Measurements from ENCODE around the gene OLIG2. TPM values are rescaled to one million over a fixed set of nuclear protein-coding genes. Genes with fewer than 3 reads are reported as not detected.

OLIG2 gene
- total and polyA plus RNA-seq, 9 donors = 0.04 TPM; not detected in 8

GRCh38 chr21:33041981-33042380 is 16.2 kb downstream of the OLIG2 start:
- Histone ChIP-seq H3K36me3 (ENCODE audit: control insufficient read depth, insufficient read depth, low read length) (no peaks in the 10 kb centered on the region), H3K4me3 (ENCODE audit: low read length) (no peak overlapping the region), H3K27ac (ENCODE audit: low read length) (no peak overlapping the region), H3K27me3 (ENCODE audit: control insufficient read depth, insufficient read depth, low read length) (peaks cover 26% of the 10 kb centered on the region), H3K9me3 (replicated peaks; ENCODE audit: control insufficient read depth, low read depth, low read length) (no peaks in the 10 kb centered on the region), H3K4me1 (ENCODE audit: control insufficient read depth, insufficient read depth, low read length) (no peaks in the 10 kb centered on the region)
- no CpG with 5 or more reads among the region's 2 CpGs for WGBS (ENCODE audit: insufficient coverage)
- DNase-seq = no peak

DNA sequence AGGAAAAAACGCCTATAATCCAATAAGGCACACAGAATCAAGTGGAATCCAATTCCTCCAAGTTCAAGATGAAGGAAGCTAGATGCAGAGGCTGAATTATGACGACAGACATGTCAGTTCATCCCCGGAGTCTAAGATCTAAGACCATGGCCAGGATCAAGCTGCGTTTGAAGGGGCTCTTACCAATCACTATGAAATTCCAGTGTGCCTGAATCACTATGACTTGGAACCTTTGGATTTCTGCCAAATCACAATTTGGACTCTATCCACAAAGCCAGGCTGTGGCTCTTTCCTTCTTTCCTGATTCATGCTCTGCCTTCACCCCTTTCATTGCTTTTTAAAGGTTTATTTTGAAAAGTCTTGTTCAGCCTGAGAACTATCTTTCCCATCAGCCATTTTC is 17.1 kb downstream of the OLIG2 start:
- WGBS (ENCODE audit: insufficient coverage) = 41% methylated on average over 3 of the region's 4 CpGs
- Histone ChIP-seq H3K27ac (ENCODE audit: low read length) (no peak overlapping the region), H3K27me3 (ENCODE audit: control insufficient read depth, insufficient read depth, low read length) (peaks cover 21% of the 10 kb centered on the region), H3K9me3 (replicated peaks; ENCODE audit: control insufficient read depth, low read depth, low read length) (no peaks in the 10 kb centered on the region), H3K4me3 (ENCODE audit: low read length) (no peak overlapping the region), H3K4me1 (ENCODE audit: control insufficient read depth, insufficient read depth, low read length) (no peaks in the 10 kb centered on the region), H3K36me3 (ENCODE audit: control insufficient read depth, insufficient read depth, low read length) (no peaks in the 10 kb centered on the region)
- no peak for DNase-seq

DNA sequence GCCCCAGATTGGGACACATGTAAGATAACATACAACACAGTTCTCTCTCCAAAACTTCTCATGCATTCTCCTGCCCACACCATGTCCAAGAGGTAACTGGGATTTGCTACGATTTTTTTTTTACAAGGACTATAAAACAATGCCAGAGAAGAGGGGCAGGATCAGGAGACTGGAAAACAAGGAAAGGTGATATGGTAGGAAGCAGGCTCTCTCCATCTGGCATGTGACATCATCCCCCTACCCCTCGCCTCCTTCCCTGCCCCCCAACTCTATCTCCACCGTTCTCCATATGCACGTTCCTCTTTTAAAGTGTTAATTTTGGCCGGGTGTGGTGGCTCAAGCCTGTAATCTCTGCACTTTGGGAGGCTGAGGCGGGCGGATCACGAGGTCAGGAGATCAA is 20.7 kb downstream of the OLIG2 start:
- Histone ChIP-seq H3K36me3 (ENCODE audit: control insufficient read depth, insufficient read depth, low read length) (no peaks in the 10 kb centered on the region), H3K4me3 (ENCODE audit: low read length) (no peak overlapping the region), H3K9me3 (replicated peaks; ENCODE audit: control insufficient read depth, low read depth, low read length) (no peaks in the 10 kb centered on the region), H3K4me1 (ENCODE audit: control insufficient read depth, insufficient read depth, low read length) (no peaks in the 10 kb centered on the region), H3K27ac (ENCODE audit: low read length) (no peak overlapping the region), H3K27me3 (ENCODE audit: control insufficient read depth, insufficient read depth, low read length) (peaks cover 36% of the 10 kb centered on the region)
- DNase-seq = no peak
- no CpG with 5 or more reads among the region's 8 CpGs for WGBS (ENCODE audit: insufficient coverage)

- 78% methylated on average over 4 of the region's 5 CpGs for WGBS (ENCODE audit: insufficient coverage)
Measured at GRCh38 chr21:33047231-33047630, 21.5 kb downstream of the OLIG2 start.

GRCh38 chr21:33051925-33052324 is 26.2 kb downstream of the OLIG2 start:
- Histone ChIP-seq H3K27ac (ENCODE audit: low read length) (no peak overlapping the region), H3K9me3 (replicated peaks; ENCODE audit: control insufficient read depth, low read depth, low read length) (no peaks in the 10 kb centered on the region), H3K36me3 (ENCODE audit: control insufficient read depth, insufficient read depth, low read length) (no peaks in the 10 kb centered on the region), H3K4me3 (ENCODE audit: low read length) (no peak overlapping the region), H3K27me3 (ENCODE audit: control insufficient read depth, insufficient read depth, low read length) (peaks cover 27% of the 10 kb centered on the region), H3K4me1 (ENCODE audit: control insufficient read depth, insufficient read depth, low read length) (no peaks in the 10 kb centered on the region)
- DNase-seq = no peak
- WGBS (ENCODE audit: insufficient coverage) = 78% methylated on average over 12 of the region's 16 CpGs

More at GRCh38 chr21:33047231-33047630, 21.5 kb downstream of the OLIG2 start:
- H3K4me1 ChIP-seq (ENCODE audit: control insufficient read depth, insufficient read depth, low read length) = no peaks in the 10 kb centered on the region
- no peak overlapping the region for H3K27ac ChIP-seq (ENCODE audit: low read length)
- no peaks in the 10 kb centered on the region for H3K36me3 ChIP-seq (ENCODE audit: control insufficient read depth, insufficient read depth, low read length)
- DNase-seq = no peak
- H3K9me3 ChIP-seq (replicated peaks; ENCODE audit: control insufficient read depth, low read depth, low read length) = no peaks in the 10 kb centered on the region
- peaks cover 38% of the 10 kb centered on the region for H3K27me3 ChIP-seq (ENCODE audit: control insufficient read depth, insufficient read depth, low read length)
- no peak overlapping the region for H3K4me3 ChIP-seq (ENCODE audit: low read length)

GRCh38 chr21:33053951-33054350 is 28.2 kb downstream of the OLIG2 start:
- Histone ChIP-seq H3K27ac (ENCODE audit: low read length) (no peak overlapping the region), H3K4me3 (ENCODE audit: low read length) (no peak overlapping the region), H3K27me3 (ENCODE audit: control insufficient read depth, insufficient read depth, low read length) (peaks cover 18% of the 10 kb centered on the region), H3K9me3 (replicated peaks; ENCODE audit: control insufficient read depth, low read depth, low read length) (no peaks in the 10 kb centered on the region), H3K4me1 (ENCODE audit: control insufficient read depth, insufficient read depth, low read length) (peaks cover 16% of the 10 kb centered on the region), H3K36me3 (ENCODE audit: control insufficient read depth, insufficient read depth, low read length) (no peaks in the 10 kb centered on the region)
- DNase-seq = no peak

DNA sequence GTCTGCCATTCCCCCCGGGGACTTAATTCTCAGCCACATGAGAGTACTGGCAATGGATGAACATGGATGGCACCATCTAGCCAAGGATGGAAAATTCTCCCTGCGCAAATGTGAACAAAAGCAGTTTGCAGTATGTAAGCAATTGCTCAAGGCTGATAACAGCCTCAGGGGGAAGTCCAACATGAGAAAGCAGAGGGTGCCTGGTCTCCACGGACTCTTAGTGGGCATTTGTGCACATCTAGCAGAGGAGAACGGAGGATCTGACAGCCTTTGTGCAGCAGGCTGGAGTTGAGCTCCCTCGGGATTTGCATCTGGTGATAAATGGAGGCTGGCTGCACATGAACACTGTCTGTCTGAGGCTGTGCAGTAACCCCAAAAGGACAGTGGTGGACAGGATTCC is 30.3 kb downstream of the OLIG2 start:
- H3K4me1 ChIP-seq (ENCODE audit: control insufficient read depth, insufficient read depth, low read length) = peaks cover 26% of the 10 kb centered on the region
- H3K9me3 ChIP-seq (replicated peaks; ENCODE audit: control insufficient read depth, low read depth, low read length) = no peaks in the 10 kb centered on the region
- no peak overlapping the region for H3K4me3 ChIP-seq (ENCODE audit: low read length)
- H3K27ac ChIP-seq (ENCODE audit: low read length) = no peak overlapping the region
- no peaks in the 10 kb centered on the region for H3K36me3 ChIP-seq (ENCODE audit: control insufficient read depth, insufficient read depth, low read length)
- peaks cover 20% of the 10 kb centered on the region for H3K27me3 ChIP-seq (ENCODE audit: control insufficient read depth, insufficient read depth, low read length)
- no peak for DNase-seq
- WGBS (ENCODE audit: insufficient coverage) = 82% methylated on average over 5 of the region's 5 CpGs

DNA sequence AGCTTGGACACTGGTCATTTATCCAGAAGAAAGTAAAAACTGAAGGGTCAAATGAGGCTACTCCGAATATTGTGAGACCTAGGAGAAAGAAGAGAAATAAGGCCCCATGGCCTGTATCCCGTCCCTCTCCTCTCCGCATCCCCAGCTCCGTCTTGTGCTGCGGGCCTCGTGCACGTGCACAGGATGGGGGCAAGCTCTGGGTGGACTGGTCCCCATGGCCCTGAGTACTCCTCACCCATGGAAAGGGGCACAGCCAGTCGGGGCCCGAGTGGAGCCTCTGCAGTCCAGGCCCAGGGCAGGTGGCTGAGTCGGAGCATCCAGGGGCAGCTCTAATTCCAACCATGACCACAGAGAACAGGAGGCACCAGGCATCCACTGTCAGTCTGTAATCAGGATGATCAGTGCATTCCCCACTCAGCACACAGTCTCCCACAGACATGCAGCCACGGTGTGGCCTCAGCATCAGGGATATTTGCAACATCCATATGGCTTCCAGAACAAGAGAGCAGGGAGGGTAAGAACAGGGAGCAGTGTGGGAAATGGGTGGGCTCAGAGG is 31.7 kb downstream of the OLIG2 start:
- no peak overlapping the region for H3K27ac ChIP-seq (ENCODE audit: low read length)
- DNase-seq = no peak
- H3K4me1 ChIP-seq (ENCODE audit: control insufficient read depth, insufficient read depth, low read length) = peaks cover 26% of the 10 kb centered on the region
- H3K36me3 ChIP-seq (ENCODE audit: control insufficient read depth, insufficient read depth, low read length) = no peaks in the 10 kb centered on the region
- WGBS (ENCODE audit: insufficient coverage) = 92% methylated on average over 9 of the region's 11 CpGs
- H3K4me3 ChIP-seq (ENCODE audit: low read length) = no peak overlapping the region
- no peaks in the 10 kb centered on the region for H3K9me3 ChIP-seq (replicated peaks; ENCODE audit: control insufficient read depth, low read depth, low read length)
- peaks cover 22% of the 10 kb centered on the region for H3K27me3 ChIP-seq (ENCODE audit: control insufficient read depth, insufficient read depth, low read length)

GRCh38 chr21:33058527-33058926 is 32.8 kb downstream of the OLIG2 start:
- H3K4me3 ChIP-seq (ENCODE audit: low read length) = no peak overlapping the region

GRCh38 chr21:33058957-33059356 is 33.2 kb downstream of the OLIG2 start:
- peak; percentile 74 for DNase-seq
- peaks cover 34% of the 10 kb centered on the region for H3K27me3 ChIP-seq (ENCODE audit: control insufficient read depth, insufficient read depth, low read length)
- H3K4me1 ChIP-seq (ENCODE audit: control insufficient read depth, insufficient read depth, low read length) = peaks cover 26% of the 10 kb centered on the region
- H3K9me3 ChIP-seq (replicated peaks; ENCODE audit: control insufficient read depth, low read depth, low read length) = no peaks in the 10 kb centered on the region
- H3K36me3 ChIP-seq (ENCODE audit: control insufficient read depth, insufficient read depth, low read length) = no peaks in the 10 kb centered on the region
- H3K4me3 ChIP-seq (ENCODE audit: low read length) = no peak overlapping the region
- peak overlapping the region; percentile 55 for H3K27ac ChIP-seq (ENCODE audit: low read length)
- WGBS (ENCODE audit: insufficient coverage) = 44% methylated on average over 4 of the region's 6 CpGs

More at GRCh38 chr21:33058527-33058926, 32.8 kb downstream of the OLIG2 start:
- no peaks in the 10 kb centered on the region for H3K9me3 ChIP-seq (replicated peaks; ENCODE audit: control insufficient read depth, low read depth, low read length)
- peaks cover 26% of the 10 kb centered on the region for H3K4me1 ChIP-seq (ENCODE audit: control insufficient read depth, insufficient read depth, low read length)
- peak; percentile 63 for DNase-seq
- H3K27me3 ChIP-seq (ENCODE audit: control insufficient read depth, insufficient read depth, low read length) = peaks cover 30% of the 10 kb centered on the region
- WGBS (ENCODE audit: insufficient coverage) = 49% methylated on average over 5 of the region's 6 CpGs
- no peaks in the 10 kb centered on the region for H3K36me3 ChIP-seq (ENCODE audit: control insufficient read depth, insufficient read depth, low read length)
- H3K27ac ChIP-seq (ENCODE audit: low read length) = peak overlapping the region; percentile 55

DNA sequence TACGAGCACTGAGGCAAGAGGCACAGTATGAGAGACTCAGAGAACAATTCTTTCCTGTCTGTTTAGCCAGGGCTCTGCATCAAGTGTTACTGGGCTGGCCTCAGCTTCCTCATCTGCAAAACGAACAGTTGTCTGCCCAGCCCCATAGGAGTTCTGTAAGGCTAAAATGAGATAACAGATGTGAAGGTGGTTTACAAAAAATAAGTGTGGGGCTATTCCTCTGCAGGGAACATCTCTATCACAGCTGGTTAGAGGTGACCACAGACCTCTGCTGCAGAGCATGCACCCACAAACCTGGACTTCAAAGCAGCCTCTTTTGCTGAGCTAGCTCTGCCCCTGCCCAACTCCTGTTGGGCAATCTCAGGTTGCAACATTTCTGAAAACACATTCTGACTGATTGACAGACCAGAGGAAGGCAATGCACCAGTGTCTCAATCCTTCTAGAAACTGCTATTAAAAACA is 33.7 kb downstream of the OLIG2 start:
- Histone ChIP-seq H3K27ac (ENCODE audit: low read length) (peak overlapping the region; percentile 55), H3K4me1 (ENCODE audit: control insufficient read depth, insufficient read depth, low read length) (peaks cover 30% of the 10 kb centered on the region), H3K9me3 (replicated peaks; ENCODE audit: control insufficient read depth, low read depth, low read length) (no peaks in the 10 kb centered on the region), H3K36me3 (ENCODE audit: control insufficient read depth, insufficient read depth, low read length) (no peaks in the 10 kb centered on the region), H3K27me3 (ENCODE audit: control insufficient read depth, insufficient read depth, low read length) (peaks cover 38% of the 10 kb centered on the region), H3K4me3 (ENCODE audit: low read length) (no peak overlapping the region)
- WGBS (ENCODE audit: insufficient coverage) = 11% methylated on average over 1 of the region's 2 CpGs
- DNase-seq = peak; percentile 35

Data from muscle of leg (tissue), 11 donors.